Left ventricle myocardium inferior (tissue), 1 donor: ENCODE measurements around the gene KIF15. TPM values are rescaled to one million over a fixed set of nuclear protein-coding genes. Genes with fewer than 3 reads are reported as not detected.
"Not testable (repeated sequence)": the region's sequence is repeated elsewhere in the genome, so short reads cannot be mapped to it uniquely, and the experiment has no call there.

Source experiments
- DNase-seq: peaks from one replicate; pipeline ENCODE4 v3.0.0-alpha.2; 2020
- H3K27ac ChIP-seq: fragments of 200-600 bp; replicated peaks from 2 replicates; pipeline ENCODE4 v1.8.0; 2021
- H3K27me3 ChIP-seq: fragments of 200-600 bp; 2 replicates; pipeline ENCODE4 v1.8.0; 2021; ENCODE audit warnings: low read depth
- H3K36me3 ChIP-seq: fragments of 200-600 bp; 2 replicates; pipeline ENCODE4 v1.8.0; 2021
- H3K4me1 ChIP-seq: fragments of 200-600 bp; 2 replicates; pipeline ENCODE4 v1.8.0; 2021
- H3K4me3 ChIP-seq: fragments of 200-600 bp; 2 replicates; pipeline ENCODE4 v1.8.0; 2021; ENCODE audit warnings: mild to moderate bottlenecking, moderate library complexity
- H3K9me3 ChIP-seq: fragments of 200-600 bp; replicated peaks from 2 replicates; pipeline ENCODE4 v1.8.0; 2021
- CTCF ChIP-seq: fragments of 200-600 bp; IDR thresholded peaks from 2 replicates; pipeline ENCODE4 v1.8.0; 2021; ENCODE audit warnings: antibody characterized with exemption, mild to moderate bottlenecking, borderline replicate concordance
- intact Hi-C: fragments of 100-400 bp; cut with micrococcal nuclease; formaldehyde crosslinking; loops from one replicate; pipeline ENCODE4 v1.11.0; 2022
- total RNA-seq: library from RNA; stranded (reverse); fragmentation: NEBNext Ultra II Directional; extraction: Animal tissue kit (Norgen Biotek cat#: 25700); gene quantifications from one replicate; pipeline ENCODE4 v1.2.1, GENCODE V29; 2021
- donor health status: DM: no; HTN: yes; CAD: no; lungs with severe emphysema.

Gene KIF15
- total RNA-seq, 1 donor from 2014 or later = 0.85 TPM

GRCh38 chr3:44803298-44803697 lies 41.7 kb downstream of the KIF15 start:
- Histone ChIP-seq H3K36me3 (no peaks in the 10 kb centered on the region), H3K27ac (no peak overlapping the region), H3K27me3 (no peaks in the 10 kb centered on the region), H3K9me3 (no peaks in the 10 kb centered on the region), H3K4me3 (no peak overlapping the region), H3K4me1 (no peaks in the 10 kb centered on the region)
- intact Hi-C loops = no loop called here
- TF ChIP-seq CTCF = no peak
- no peak for DNase-seq

GRCh38 chr3:44805960-44806359 lies 44.4 kb downstream of the KIF15 start:
- Histone ChIP-seq H3K27me3 (no peaks in the 10 kb centered on the region), H3K9me3 (no peaks in the 10 kb centered on the region), H3K4me3 (no peak overlapping the region), H3K36me3 (no peaks in the 10 kb centered on the region), H3K4me1 (no peaks in the 10 kb centered on the region), H3K27ac (no peak overlapping the region)
- DNase-seq = no peak
- TF ChIP-seq CTCF = no peak
- intact Hi-C loops = no loop called here

- TF ChIP-seq CTCF = no peak
- no peak overlapping the region for H3K27ac ChIP-seq
- H3K27me3 ChIP-seq = no peaks in the 10 kb centered on the region
- no peaks in the 10 kb centered on the region for H3K9me3 ChIP-seq
- H3K36me3 ChIP-seq = no peaks in the 10 kb centered on the region
- intact Hi-C loops = no loop called here
- DNase-seq = no peak
- no peak overlapping the region for H3K4me3 ChIP-seq
- no peaks in the 10 kb centered on the region for H3K4me1 ChIP-seq
These were observed 53.2 kb downstream of the KIF15 start for GRCh38 chr3:44814751-44815150.

- H3K27ac ChIP-seq, DNase-seq, H3K36me3 ChIP-seq, intact Hi-C loops, H3K27me3 ChIP-seq, H3K4me1 ChIP-seq, H3K9me3 ChIP-seq, H3K4me3 ChIP-seq: not testable (repeated sequence)
These were observed 54.7 kb downstream of the KIF15 start for GRCh38 chr3:44816334-44816733.

GRCh38 chr3:44821206-44821605 lies 59.6 kb downstream of the KIF15 start:
- H3K36me3 ChIP-seq, H3K4me3 ChIP-seq, H3K27me3 ChIP-seq, H3K9me3 ChIP-seq, intact Hi-C loops, DNase-seq, H3K4me1 ChIP-seq, H3K27ac ChIP-seq: not testable (repeated sequence)

- no peak for TF ChIP-seq CTCF
- Histone ChIP-seq H3K27me3 (no peaks in the 10 kb centered on the region), H3K36me3 (no peaks in the 10 kb centered on the region), H3K27ac (no peak overlapping the region), H3K4me3 (no peak overlapping the region), H3K9me3 (no peaks in the 10 kb centered on the region), H3K4me1 (no peaks in the 10 kb centered on the region)
- intact Hi-C loops = no loop called here
- no peak for DNase-seq
These were observed 63.8 kb downstream of the KIF15 start for GRCh38 chr3:44825264-44825925.

- Histone ChIP-seq H3K27me3 (no peaks in the 10 kb centered on the region), H3K27ac (no peak overlapping the region), H3K4me3 (no peak overlapping the region), H3K36me3 (no peaks in the 10 kb centered on the region), H3K9me3 (no peaks in the 10 kb centered on the region), H3K4me1 (peaks cover 13% of the 10 kb centered on the region)
- intact Hi-C loops = no loop called here
- TF ChIP-seq CTCF = no peak
- no peak for DNase-seq
These were observed 65.6 kb downstream of the KIF15 start for GRCh38 chr3:44827196-44827595.
